Measurements from ENCODE around the gene PXT1. TPM values are rescaled to one million over a fixed set of nuclear protein-coding genes. Genes with fewer than 3 reads are reported as not detected.

The PXT1 gene
- total RNA-seq, 1 donor from 2014 or later, result not detected

GRCh38 chr6:36384095-36384494 lies 58.6 kb downstream of the PXT1 start:
- Histone ChIP-seq H3K4me1 (peaks cover 17% of the 10 kb centered on the region), H3K9me3 (no peaks in the 10 kb centered on the region), H3K4me3 (no peak overlapping the region), H3K27me3 (no peaks in the 10 kb centered on the region), H3K27ac (no peak overlapping the region), H3K36me3 (no peaks in the 10 kb centered on the region)
- DNase-seq (ENCODE audit: extremely low spot score in 2 of 2), result no peak
- intact Hi-C loops (cut with DNase I), result no loop called here
- TF ChIP-seq POLR2AphosphoS5 (IDR thresholded peaks at IDR 0.05; ENCODE audit: insufficient read depth in 1 of 2, low read depth in 1 of 2) (no peak), CTCF (IDR thresholded peaks at IDR 0.05) (no peak), POLR2A (IDR thresholded peaks at IDR 0.05) (no peak)

GRCh38 chr6:36383606-36384005 lies 59.0 kb downstream of the PXT1 start:
- Histone ChIP-seq H3K4me1 (peaks cover 17% of the 10 kb centered on the region), H3K4me3 (no peak overlapping the region), H3K27ac (no peak overlapping the region), H3K36me3 (no peaks in the 10 kb centered on the region), H3K27me3 (no peaks in the 10 kb centered on the region), H3K9me3 (no peaks in the 10 kb centered on the region)
- intact Hi-C loops (cut with DNase I), result no loop called here
- no peak for DNase-seq (ENCODE audit: extremely low spot score in 2 of 2)
- TF ChIP-seq POLR2AphosphoS5 (IDR thresholded peaks at IDR 0.05; ENCODE audit: insufficient read depth in 1 of 2, low read depth in 1 of 2), result no peak
- TF ChIP-seq CTCF (IDR thresholded peaks at IDR 0.05), result no peak
- no peak for TF ChIP-seq POLR2A (IDR thresholded peaks at IDR 0.05)

GRCh38 chr6:36382976-36383375 lies 59.7 kb downstream of the PXT1 start:
- Histone ChIP-seq H3K27me3 (no peaks in the 10 kb centered on the region), H3K9me3 (no peaks in the 10 kb centered on the region), H3K4me1 (peaks cover 17% of the 10 kb centered on the region), H3K36me3 (no peaks in the 10 kb centered on the region), H3K27ac (no peak overlapping the region), H3K4me3 (no peak overlapping the region)
- TF ChIP-seq CTCF (IDR thresholded peaks at IDR 0.05) (no peak), POLR2A (IDR thresholded peaks at IDR 0.05) (no peak), POLR2AphosphoS5 (IDR thresholded peaks at IDR 0.05; ENCODE audit: insufficient read depth in 1 of 2, low read depth in 1 of 2) (no peak)
- no peak for DNase-seq (ENCODE audit: extremely low spot score in 2 of 2)
- intact Hi-C loops (cut with DNase I), result no loop called here

GRCh38 chr6:36381502-36382389 lies 60.9 kb downstream of the PXT1 start:
- intact Hi-C loops (cut with DNase I), result no loop called here
- no peaks in the 10 kb centered on the region for H3K27me3 ChIP-seq
- H3K4me3 ChIP-seq, result no peak overlapping the region
- H3K4me1 ChIP-seq, result peaks cover 6% of the 10 kb centered on the region
- H3K27ac ChIP-seq, result no peak overlapping the region
- no peak for TF ChIP-seq POLR2A (IDR thresholded peaks at IDR 0.05)
- H3K9me3 ChIP-seq, result no peaks in the 10 kb centered on the region
- DNase-seq (ENCODE audit: extremely low spot score in 2 of 2), result no peak
- no peaks in the 10 kb centered on the region for H3K36me3 ChIP-seq

GRCh38 chr6:36380166-36380565 lies 62.5 kb downstream of the PXT1 start:
- no peak overlapping the region for H3K27ac ChIP-seq
- peaks cover 2% of the 10 kb centered on the region for H3K4me1 ChIP-seq
- DNase-seq (ENCODE audit: extremely low spot score in 2 of 2), result no peak
- H3K4me3 ChIP-seq, result no peak overlapping the region
- H3K9me3 ChIP-seq, result no peaks in the 10 kb centered on the region
- no peaks in the 10 kb centered on the region for H3K36me3 ChIP-seq
- TF ChIP-seq POLR2A (IDR thresholded peaks at IDR 0.05) (no peak), POLR2AphosphoS5 (IDR thresholded peaks at IDR 0.05; ENCODE audit: insufficient read depth in 1 of 2, low read depth in 1 of 2) (no peak), CTCF (IDR thresholded peaks at IDR 0.05) (no peak)
- H3K27me3 ChIP-seq, result no peaks in the 10 kb centered on the region
- intact Hi-C loops (cut with DNase I), result no loop called here

Measured in vagina (tissue), 2 donors.